Trophoblast cell (in vitro differentiated cells and primary cell): ENCODE data around the gene BICD2.
A peak's percentile ranks its signal among the peaks of the same experiment; 100 is the strongest.

ENCODE experiments used
- DNase-seq, 2 donors: peaks; one replicate each; pipeline ENCODE4 v3.0.0-alpha.2; 2016
- H2AFZ ChIP-seq: 2 replicates; pipeline ENCODE4 v1.6.1; 2013; ENCODE audit warnings: low read length, moderate library complexity, mild to moderate bottlenecking; ENCODE audit not compliant: insufficient read depth, poor library complexity
- H2AK5ac ChIP-seq: 2 replicates; pipeline ENCODE4 v1.6.1; 2013; ENCODE audit warnings: mild to moderate bottlenecking, low read length
- H2BK120ac ChIP-seq: 2 replicates; pipeline ENCODE4 v1.6.1; 2013; ENCODE audit warnings: low read length, mild to moderate bottlenecking, moderate library complexity; ENCODE audit not compliant: insufficient read depth, poor library complexity
- H2BK12ac ChIP-seq: 2 replicates; pipeline ENCODE4 v1.6.1; 2013; ENCODE audit warnings: mild to moderate bottlenecking, low read length, moderate library complexity
- H2BK5ac ChIP-seq: 2 replicates; pipeline ENCODE4 v1.6.1; 2013; ENCODE audit warnings: low read length, low read depth, moderate library complexity, mild to moderate bottlenecking; ENCODE audit not compliant: poor library complexity
- H3K14ac ChIP-seq: 2 replicates; pipeline ENCODE4 v1.6.1; 2013; ENCODE audit warnings: mild to moderate bottlenecking, low read length
- H3K18ac ChIP-seq: 2 replicates; pipeline ENCODE4 v1.6.1; 2013; ENCODE audit warnings: mild to moderate bottlenecking, low read length
- H3K23ac ChIP-seq: 2 replicates; pipeline ENCODE4 v1.6.1; 2013; ENCODE audit warnings: low read length
- H3K27ac ChIP-seq: 2 replicates; pipeline ENCODE4 v1.5.1; 2013; ENCODE audit warnings: low read depth, mild to moderate bottlenecking, inconsistent platforms, low read length, moderate library complexity
- H3K27me3 ChIP-seq: 2 replicates; pipeline ENCODE4 v1.6.1; 2013; ENCODE audit warnings: inconsistent platforms, mild to moderate bottlenecking, low read length, moderate library complexity; ENCODE audit not compliant: insufficient read depth
- H3K36me3 ChIP-seq, 2 experiments: 1 replicate in 1 of 2; 2 replicates in 1 of 2; pipeline ENCODE4 v1.6.1; 2013; ENCODE audit warnings: low read length in 2 of 2, mild to moderate bottlenecking in 2 of 2, moderate library complexity in 1 of 2; ENCODE audit not compliant: insufficient read depth in 2 of 2, control insufficient read depth in 1 of 2
- H3K4ac ChIP-seq: 2 replicates; pipeline ENCODE4 v1.6.1; 2013; ENCODE audit warnings: low read depth, mild to moderate bottlenecking, low read length, moderate library complexity
- H3K4me1 ChIP-seq, 2 experiments: 1 replicate in 1 of 2; 2 replicates in 1 of 2; pipeline ENCODE4 v1.6.1; 2013; ENCODE audit warnings: low read length in 2 of 2, mild to moderate bottlenecking in 2 of 2, moderate library complexity in 1 of 2; ENCODE audit not compliant: insufficient read depth in 2 of 2, control insufficient read depth in 1 of 2
- H3K4me2 ChIP-seq: 2 replicates; pipeline ENCODE4 v1.6.1; 2013; ENCODE audit warnings: inconsistent platforms, mild to moderate bottlenecking, low read length, moderate library complexity
- H3K4me3 ChIP-seq: 2 replicates; pipeline ENCODE4 v1.5.1; 2013; ENCODE audit warnings: mild to moderate bottlenecking, low read depth, low read length, inconsistent platforms
- H3K79me1 ChIP-seq: one replicate; pipeline ENCODE4 v1.6.1; 2013; ENCODE audit warnings: low read length
- H3K79me2 ChIP-seq: 2 replicates; pipeline ENCODE4 v1.6.1; 2013; ENCODE audit warnings: low read length, mild to moderate bottlenecking; ENCODE audit not compliant: control insufficient read depth, insufficient read depth, poor library complexity
- H3K9ac ChIP-seq: 2 replicates; pipeline ENCODE4 v1.6.1; 2013; ENCODE audit warnings: mild to moderate bottlenecking, low read length
- H3K9me3 ChIP-seq: 2 replicates; pipeline ENCODE4 v1.6.1; 2013; ENCODE audit warnings: low read depth, mild to moderate bottlenecking, control low read depth, inconsistent platforms, low read length; ENCODE audit not compliant: insufficient read depth
- H4K12ac ChIP-seq: 2 replicates; pipeline ENCODE4 v1.6.1; 2013; ENCODE audit warnings: low read depth, mild to moderate bottlenecking, low read length, moderate library complexity
- H4K8ac ChIP-seq: 2 replicates; pipeline ENCODE4 v1.6.1; 2013; ENCODE audit warnings: low read depth, mild to moderate bottlenecking, low read length, moderate library complexity
- H4K91ac ChIP-seq: one replicate; pipeline ENCODE4 v1.6.1; 2013; ENCODE audit warnings: low read depth, mild to moderate bottlenecking, low read length, moderate library complexity
- WGBS: extraction: QIAGEN DNeasy Blood & Tissue Kit; methylation state at CpG from one replicate; pipeline ENCODE4 v1.1.7; 2013; ENCODE audit warnings: missing lambda C conversion rate; ENCODE audit not compliant: insufficient read length, insufficient coverage; ENCODE audit errors: extremely low coverage; 5-methylcytosine and 5-hydroxymethylcytosine counted together

BICD2 gene

GRCh38 chr9:92795598-92796336 lies 31.1 kb upstream of the BICD2 start:
- Histone ChIP-seq H3K27ac (no peak overlapping the region), H3K4ac (no peak overlapping the region), H3K79me1 (peaks cover 2% of the 10 kb centered on the region), H3K4me2 (no peak overlapping the region), H4K12ac (no peak overlapping the region), H3K23ac (no peak overlapping the region), H3K9ac (no peak overlapping the region), H3K36me3 (no peaks in the 10 kb centered on the region), H3K27me3 (no peaks in the 10 kb centered on the region), H2AFZ (no peak overlapping the region), H2BK12ac (no peak overlapping the region), H4K91ac (no peak overlapping the region), H4K8ac (no peak overlapping the region), H3K4me1 (no peaks in the 10 kb centered on the region), H3K9me3 (no peaks in the 10 kb centered on the region), H2BK120ac (no peak overlapping the region), H3K79me2 (peaks cover 1% of the 10 kb centered on the region), H2BK5ac (no peak overlapping the region), H3K4me3 (no peak overlapping the region), H2AK5ac (no peak overlapping the region), H3K18ac (no peak overlapping the region), H3K14ac (no peak overlapping the region)
- no peak for DNase-seq
- WGBS: no CpG with 5 or more reads among the region's 9 CpGs

GRCh38 chr9:92795000-92795399 lies 30.4 kb upstream of the BICD2 start:
- Histone ChIP-seq H3K4me2 (no peak overlapping the region), H2BK5ac (no peak overlapping the region), H3K14ac (no peak overlapping the region), H3K79me1 (no peaks in the 10 kb centered on the region), H3K23ac (no peak overlapping the region), H3K18ac (no peak overlapping the region), H3K79me2 (no peaks in the 10 kb centered on the region), H4K91ac (no peak overlapping the region), H4K12ac (no peak overlapping the region), H3K36me3 (no peaks in the 10 kb centered on the region), H3K9ac (no peak overlapping the region), H4K8ac (no peak overlapping the region), H2AK5ac (no peak overlapping the region), H3K9me3 (no peaks in the 10 kb centered on the region), H3K4me1 (no peaks in the 10 kb centered on the region), H3K27ac (no peak overlapping the region), H3K27me3 (no peaks in the 10 kb centered on the region), H2BK120ac (no peak overlapping the region), H2AFZ (no peak overlapping the region), H2BK12ac (no peak overlapping the region), H3K4ac (no peak overlapping the region), H3K4me3 (no peak overlapping the region)
- WGBS: no CpG with 5 or more reads among the region's 4 CpGs
- peak in 1 of 2 donors; percentile 12 for DNase-seq

GRCh38 chr9:92794426-92794825 lies 29.8 kb upstream of the BICD2 start:
- DNase-seq: no peak
- Histone ChIP-seq H2BK12ac (no peak overlapping the region), H2BK120ac (no peak overlapping the region), H3K4ac (no peak overlapping the region), H3K79me2 (no peaks in the 10 kb centered on the region), H3K4me1 (no peaks in the 10 kb centered on the region), H2AK5ac (no peak overlapping the region), H3K4me2 (no peak overlapping the region), H4K12ac (no peak overlapping the region), H2BK5ac (no peak overlapping the region), H3K18ac (no peak overlapping the region), H3K23ac (no peak overlapping the region), H3K27ac (no peak overlapping the region), H3K14ac (no peak overlapping the region), H3K4me3 (no peak overlapping the region), H3K27me3 (no peaks in the 10 kb centered on the region), H3K79me1 (no peaks in the 10 kb centered on the region), H4K8ac (no peak overlapping the region), H3K9me3 (no peaks in the 10 kb centered on the region), H2AFZ (no peak overlapping the region), H3K36me3 (no peaks in the 10 kb centered on the region), H4K91ac (no peak overlapping the region), H3K9ac (no peak overlapping the region)
- WGBS: no CpG with 5 or more reads among the region's 7 CpGs

- Histone ChIP-seq H3K79me2 (no peaks in the 10 kb centered on the region), H2BK12ac (no peak overlapping the region), H4K91ac (no peak overlapping the region), H3K4me3 (no peak overlapping the region), H2AK5ac (no peak overlapping the region), H3K27me3 (no peaks in the 10 kb centered on the region), H3K4me1 (no peaks in the 10 kb centered on the region), H3K79me1 (no peaks in the 10 kb centered on the region), H3K4me2 (no peak overlapping the region), H4K12ac (no peak overlapping the region), H3K36me3 (no peaks in the 10 kb centered on the region), H3K18ac (no peak overlapping the region), H2AFZ (no peak overlapping the region), H3K9me3 (no peaks in the 10 kb centered on the region), H2BK120ac (no peak overlapping the region), H3K23ac (no peak overlapping the region), H3K9ac (no peak overlapping the region), H3K27ac (no peak overlapping the region), H2BK5ac (no peak overlapping the region), H3K14ac (no peak overlapping the region), H4K8ac (no peak overlapping the region), H3K4ac (no peak overlapping the region)
- DNase-seq: peak; percentile 71 to 92
- no CpG with 5 or more reads among the region's 13 CpGs for WGBS
Measured at GRCh38 chr9:92790542-92791527, 26.2 kb upstream of the BICD2 start.
